Mesenchymal stem cell (in vitro differentiated cells and primary cell): ENCODE results near the gene BFSP2.

ENCODE experiments used
- DNase-seq: peaks from one replicate; pipeline ENCODE4 v3.0.0-alpha.2; 2013
- H2AFZ ChIP-seq: one replicate; pipeline ENCODE4 v1.6.1; 2013; ENCODE audit warnings: low read depth, mild to moderate bottlenecking, control low read depth, inconsistent platforms, low read length, moderate library complexity
- H2AK5ac ChIP-seq: 2 replicates; pipeline ENCODE4 v1.6.1; 2013; ENCODE audit warnings: low read length, moderate library complexity, mild to moderate bottlenecking, inconsistent platforms; ENCODE audit not compliant: severe bottlenecking
- H2BK120ac ChIP-seq: one replicate; pipeline ENCODE4 v1.6.1; 2013; ENCODE audit warnings: low read depth, mild to moderate bottlenecking, inconsistent platforms, low read length, moderate library complexity
- H2BK12ac ChIP-seq, 2 experiments: one replicate each; pipeline ENCODE4 v1.6.1; 2013; ENCODE audit warnings: inconsistent platforms in 2 of 2, low read length in 2 of 2, mild to moderate bottlenecking in 2 of 2, moderate library complexity in 2 of 2, control low read depth in 1 of 2
- H2BK15ac ChIP-seq: one replicate; pipeline ENCODE4 v1.6.1; 2013; ENCODE audit warnings: mild to moderate bottlenecking, low read depth, inconsistent platforms; ENCODE audit not compliant: poor library complexity, severe bottlenecking
- H2BK5ac ChIP-seq: 2 replicates; pipeline ENCODE4 v1.6.1; 2013; ENCODE audit warnings: low read depth, mild to moderate bottlenecking, low read length, control low read depth, inconsistent platforms; ENCODE audit not compliant: poor library complexity, severe bottlenecking
- H3K14ac ChIP-seq, 2 experiments: one replicate each; pipeline ENCODE4 v1.6.1; 2013; ENCODE audit warnings: inconsistent platforms in 2 of 2, low read length in 2 of 2, control low read depth in 1 of 2, mild to moderate bottlenecking in 1 of 2, moderate library complexity in 1 of 2
- H3K18ac ChIP-seq, 2 experiments: one replicate each; pipeline ENCODE4 v1.6.1; 2013; ENCODE audit warnings: inconsistent platforms in 2 of 2, low read length in 2 of 2, control low read depth in 1 of 2, low read depth in 1 of 2, mild to moderate bottlenecking in 1 of 2
- H3K23ac ChIP-seq, 2 experiments: one replicate each; pipeline ENCODE4 v1.6.1; 2013; ENCODE audit warnings: inconsistent platforms in 2 of 2, low read length in 2 of 2, mild to moderate bottlenecking in 2 of 2, moderate library complexity in 2 of 2, control low read depth in 1 of 2
- H3K27ac ChIP-seq: 2 replicates; pipeline ENCODE4 v1.5.1; 2013; ENCODE audit warnings: mild to moderate bottlenecking, moderate library complexity, low read length, control low read depth, inconsistent platforms; ENCODE audit not compliant: poor library complexity, severe bottlenecking
- H3K27me3 ChIP-seq, 2 experiments: 2 replicates each; pipeline versions ENCODE4 v1.6.1 to v1.7.0; 2013; ENCODE audit warnings: low read length in 2 of 2, mild to moderate bottlenecking in 2 of 2, moderate library complexity in 2 of 2, control low read depth in 1 of 2, inconsistent platforms in 1 of 2; ENCODE audit not compliant: control insufficient read depth in 1 of 2, insufficient read depth in 1 of 2
- H3K36me3 ChIP-seq, 2 experiments: 2 replicates each; pipeline versions ENCODE4 v1.6.1 to v1.7.0; 2013; ENCODE audit warnings: low read length in 2 of 2, control low read depth in 1 of 2, inconsistent platforms in 1 of 2, low read depth in 1 of 2, mild to moderate bottlenecking in 1 of 2; ENCODE audit not compliant: insufficient read depth in 2 of 2, control insufficient read depth in 1 of 2
- H3K4ac ChIP-seq, 2 experiments: one replicate each; pipeline ENCODE4 v1.6.1; 2013; ENCODE audit warnings: inconsistent platforms in 2 of 2, low read length in 2 of 2, mild to moderate bottlenecking in 2 of 2, moderate library complexity in 2 of 2, control low read depth in 1 of 2, low read depth in 1 of 2
- H3K4me1 ChIP-seq: 2 replicates; pipeline ENCODE4 v1.6.1; 2013; ENCODE audit warnings: low read depth, low read length, control low read depth; ENCODE audit not compliant: control insufficient read depth, insufficient read depth
- H3K4me2 ChIP-seq: 2 replicates; pipeline ENCODE4 v1.6.1; 2013; ENCODE audit warnings: low read length, mild to moderate bottlenecking, inconsistent platforms; ENCODE audit not compliant: poor library complexity, severe bottlenecking
- H3K4me3 ChIP-seq, 2 experiments: 2 replicates each; pipeline versions ENCODE4 v1.5.1 to v1.7.0; 2013; ENCODE audit warnings: low read length in 2 of 2, mild to moderate bottlenecking in 2 of 2, control low read depth in 1 of 2, low read depth in 1 of 2; ENCODE audit not compliant: insufficient read depth in 1 of 2
- H3K79me1 ChIP-seq: replicated peaks from 2 replicates; pipeline ENCODE4 v1.6.1; 2013; ENCODE audit warnings: mild to moderate bottlenecking, control low read depth, low read length, inconsistent platforms; ENCODE audit not compliant: poor library complexity, severe bottlenecking
- H3K9ac ChIP-seq: 2 replicates; pipeline ENCODE4 v1.7.0; 2013; ENCODE audit warnings: mild to moderate bottlenecking, low read length, moderate library complexity
- H3K9me3 ChIP-seq: 2 replicates; pipeline ENCODE4 v1.7.0; 2013; ENCODE audit warnings: mild to moderate bottlenecking, low read length; ENCODE audit not compliant: control insufficient read depth
- H4K8ac ChIP-seq: one replicate; pipeline ENCODE4 v1.6.1; 2013; ENCODE audit warnings: inconsistent platforms, mild to moderate bottlenecking, low read length, moderate library complexity
- H4K91ac ChIP-seq: one replicate; pipeline ENCODE4 v1.6.1; 2013; ENCODE audit warnings: mild to moderate bottlenecking, low read length, inconsistent platforms
- WGBS: methylation state at CpG from one replicate; pipeline ENCODE4 v1.1.7; 2013; ENCODE audit warnings: mixed read lengths; 5-methylcytosine and 5-hydroxymethylcytosine counted together

The BFSP2 gene

GRCh38 chr3:133376810-133377209 is 23.0 kb upstream of the BFSP2 start:
- WGBS = 87% methylated on average over 5 of the region's 6 CpGs
- H2AFZ ChIP-seq = no peak overlapping the region

GRCh38 chr3:133377396-133377795 is 22.5 kb upstream of the BFSP2 start:
- no peak overlapping the region for H3K4ac ChIP-seq
- H4K8ac ChIP-seq = no peak overlapping the region
- H2BK12ac ChIP-seq = no peak overlapping the region
- H3K4me3 ChIP-seq = no peak overlapping the region
- no peaks in the 10 kb centered on the region for H3K9me3 ChIP-seq
- no peak overlapping the region for H2BK5ac ChIP-seq
- peak; percentile 43 for DNase-seq
- no peaks in the 10 kb centered on the region for H3K36me3 ChIP-seq
- no peak overlapping the region for H2BK15ac ChIP-seq
- H2BK120ac ChIP-seq = no peak overlapping the region
- no peak overlapping the region for H2AK5ac ChIP-seq
- no peaks in the 10 kb centered on the region for H3K4me1 ChIP-seq
- H4K91ac ChIP-seq = no peak overlapping the region
- no peak overlapping the region for H3K23ac ChIP-seq
- H3K14ac ChIP-seq = no peak overlapping the region
- H3K27ac ChIP-seq = no peak overlapping the region
- no peak overlapping the region for H3K18ac ChIP-seq
- no peak overlapping the region for H2AFZ ChIP-seq
- H3K79me1 ChIP-seq = no peaks in the 10 kb centered on the region
- no peak overlapping the region for H3K9ac ChIP-seq
- 86% methylated on average over 3 of the region's 3 CpGs for WGBS
- peaks cover 0 to 27% of the 10 kb centered on the region in 2 experiments for H3K27me3 ChIP-seq
- no peak overlapping the region for H3K4me2 ChIP-seq

More at GRCh38 chr3:133376810-133377209, 23.0 kb upstream of the BFSP2 start:
- DNase-seq = no peak
- Histone ChIP-seq H2BK120ac (no peak overlapping the region), H4K8ac (no peak overlapping the region), H2BK5ac (no peak overlapping the region), H2BK12ac (no peak overlapping the region), H3K27ac (no peak overlapping the region), H2BK15ac (no peak overlapping the region), H4K91ac (no peak overlapping the region), H3K14ac (no peak overlapping the region), H3K4me1 (no peaks in the 10 kb centered on the region), H3K23ac (no peak overlapping the region), H3K9ac (no peak overlapping the region), H3K36me3 (no peaks in the 10 kb centered on the region), H3K4me3 (no peak overlapping the region), H3K4me2 (no peak overlapping the region), H3K27me3 (peaks cover 0 to 23% of the 10 kb centered on the region in 2 experiments), H3K4ac (no peak overlapping the region), H3K79me1 (no peaks in the 10 kb centered on the region), H3K18ac (no peak overlapping the region), H2AK5ac (no peak overlapping the region), H3K9me3 (no peaks in the 10 kb centered on the region)

DNA sequence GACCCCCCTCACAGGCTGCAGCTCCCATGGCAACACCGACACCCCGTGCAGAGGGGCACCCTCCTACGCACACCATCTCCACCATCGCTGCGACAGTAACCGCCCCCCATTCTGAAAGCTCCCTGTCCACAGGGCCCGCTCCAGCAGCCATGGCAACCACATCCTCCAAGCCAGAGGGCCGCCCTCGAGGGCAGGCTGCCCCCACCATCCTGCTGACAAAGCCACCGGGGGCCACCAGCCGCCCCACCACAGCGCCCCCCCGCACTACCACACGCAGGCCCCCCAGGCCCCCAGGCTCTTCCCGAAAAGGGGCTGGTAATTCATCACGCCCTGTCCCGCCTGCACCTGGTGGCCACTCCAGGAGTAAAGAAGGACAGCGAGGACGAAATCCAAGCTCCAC is 19.9 kb upstream of the BFSP2 start:
- H3K9ac ChIP-seq = no peak overlapping the region

GRCh38 chr3:133380481-133381225 is 19.2 kb upstream of the BFSP2 start:
- Histone ChIP-seq H3K27me3 (peaks cover 0 to 45% of the 10 kb centered on the region in 2 experiments), H3K23ac (no peak overlapping the region), H3K4ac (no peak overlapping the region), H3K4me1 (no peaks in the 10 kb centered on the region), H3K18ac (no peak overlapping the region), H3K9ac (no peak overlapping the region), H2BK15ac (no peak overlapping the region), H2AFZ (no peak overlapping the region), H3K36me3 (no peaks in the 10 kb centered on the region), H4K91ac (peak overlapping the region; percentile 28), H3K4me2 (no peak overlapping the region), H2AK5ac (no peak overlapping the region), H4K8ac (no peak overlapping the region), H3K79me1 (no peaks in the 10 kb centered on the region), H2BK12ac (no peak overlapping the region), H3K14ac (no peak overlapping the region), H3K9me3 (no peaks in the 10 kb centered on the region), H3K4me3 (no peak overlapping the region), H3K27ac (no peak overlapping the region), H2BK120ac (no peak overlapping the region), H2BK5ac (no peak overlapping the region)
- no peak for DNase-seq
- WGBS = 88% methylated on average over 16 of the region's 16 CpGs

More for the DNA sequence above, 19.9 kb upstream of the BFSP2 start:
- no peaks in the 10 kb centered on the region for H3K9me3 ChIP-seq
- no peak overlapping the region for H3K27ac ChIP-seq
- H4K8ac ChIP-seq = no peak overlapping the region
- 88% methylated on average over 19 of the region's 19 CpGs for WGBS
- no peak overlapping the region for H2AK5ac ChIP-seq
- no peak for DNase-seq
- H2BK120ac ChIP-seq = no peak overlapping the region
- H3K27me3 ChIP-seq = peaks cover 0 to 40% of the 10 kb centered on the region in 2 experiments
- H2BK12ac ChIP-seq = no peak overlapping the region
- H2AFZ ChIP-seq = no peak overlapping the region
- no peaks in the 10 kb centered on the region for H3K79me1 ChIP-seq
- no peak overlapping the region for H3K14ac ChIP-seq
- no peak overlapping the region for H2BK15ac ChIP-seq
- H2BK5ac ChIP-seq = no peak overlapping the region
- no peaks in the 10 kb centered on the region for H3K36me3 ChIP-seq
- H3K23ac ChIP-seq = no peak overlapping the region
- no peak overlapping the region for H3K4me2 ChIP-seq
- no peak overlapping the region for H3K4me3 ChIP-seq
- H4K91ac ChIP-seq = no peak overlapping the region
- H3K4ac ChIP-seq = no peak overlapping the region
- no peak overlapping the region for H3K18ac ChIP-seq
- H3K4me1 ChIP-seq = no peaks in the 10 kb centered on the region
